Testis (tissue), 3 donors: ENCODE data around the gene REX1BD. TPM values are rescaled to one million over a fixed set of nuclear protein-coding genes. Genes with fewer than 3 reads are reported as not detected.

Experiments used
- DNase-seq: peaks from one replicate; pipeline ENCODE4 v3.0.0-alpha.2; 2019
- H3K27ac ChIP-seq, 2 donors: fragments of 200-600 bp; sonication (generic); one replicate each; pipeline ENCODE4 v1.5.1; 2019
- H3K27me3 ChIP-seq: fragments of 200-600 bp; sonication (generic); one replicate; pipeline ENCODE4 v1.5.1; 2019
- H3K36me3 ChIP-seq: fragments of 200-600 bp; sonication (generic); one replicate; pipeline ENCODE4 v1.5.1; 2017; ENCODE audit warnings: low read depth; ENCODE audit errors: missing control alignments
- H3K4me1 ChIP-seq: fragments of 200-600 bp; sonication (generic); one replicate; pipeline ENCODE4 v1.5.1; 2019
- H3K4me3 ChIP-seq, 2 donors: fragments of 200-600 bp; sonication (generic); one replicate each; pipeline ENCODE4 v1.5.1; 2017 to 2019
- H3K9me3 ChIP-seq: fragments of 200-600 bp; sonication (generic); one replicate; pipeline ENCODE4 v1.5.1; 2017
- CTCF ChIP-seq, 3 experiments: fragments of 450-650 bp in 2 of 3; fragments of 200-600 bp in 1 of 3; sonication (generic) in 1 of 3; IDR thresholded peaks; one replicate each; pipeline ENCODE4 v1.5.1; 2016 to 2019; ENCODE audit warnings: antibody characterized with exemption in 3 of 3, mild to moderate bottlenecking in 2 of 3, moderate library complexity in 1 of 3
- POLR2A ChIP-seq: fragments of 450-650 bp; IDR thresholded peaks from one replicate; pipeline ENCODE4 v1.6.1; 2017; ENCODE audit warnings: antibody characterized with exemption, mild to moderate bottlenecking, moderate library complexity
- WGBS, 2 donors: methylation state at CpG; one replicate each; pipeline ENCODE4 v1.1.5; 2018; 5-methylcytosine and 5-hydroxymethylcytosine counted together
- intact Hi-C: fragments of 100-400 bp; cut with DNase I; formaldehyde crosslinking; loops from one replicate; pipeline ENCODE4 v1.15.1; 2023; ENCODE audit warnings: low total_unique reads
- polyA plus RNA-seq: library from polyadenylated mRNA; stranded (reverse); fragments of 350-450 nt; fragmentation: Illumina TruSeq; extraction: RNeasy Lipid Tissue Mini Kit (QIAGEN cat#74804); gene quantifications from one replicate; pipeline ENCODE4 v1.2.3, GENCODE V29; 2014; ENCODE audit warnings: low read depth, low replicate concordance; ENCODE audit not compliant: insufficient read depth
- small RNA-seq, 2 donors: library from RNA; depleted of rRNA; stranded (forward); fragments of <200 nt; gene quantifications; one replicate each; pipeline ENCODE3, GENCODE V24; 2016
- total RNA-seq, 2 donors: library from RNA; depleted of rRNA; stranded (reverse); fragments of >200 nt; gene quantifications; one replicate each; pipeline ENCODE4 v1.2.3, GENCODE V29; 2016

REX1BD gene
- total and polyA plus RNA-seq, 3 donors from 2014 or later = 14.5 to 58.7 (median 44.3) TPM

- no peaks in the 10 kb centered on the region for H3K9me3 ChIP-seq
- peaks cover 6% of the 10 kb centered on the region for H3K4me1 ChIP-seq
- H3K4me3 ChIP-seq = peak overlapping the region; percentile 74 to 75
- no peaks in the 10 kb centered on the region for H3K27me3 ChIP-seq
- H3K36me3 ChIP-seq = no peaks in the 10 kb centered on the region
- intact Hi-C loops = no loop called here
- DNase-seq = peak; percentile 98
- WGBS, 2 donors = 2 to 4% methylated on average over 41 to 44 of the region's 44 CpGs
- peak overlapping the region in 1 of 2 donors; percentile 82 for H3K27ac ChIP-seq
- TF ChIP-seq CTCF (IDR thresholded peaks at IDR 0.05) = no peak
- no peak for TF ChIP-seq POLR2A
These were observed 47.8 kb downstream of the REX1BD start for GRCh38 chr19:18636183-18636968.

DNA sequence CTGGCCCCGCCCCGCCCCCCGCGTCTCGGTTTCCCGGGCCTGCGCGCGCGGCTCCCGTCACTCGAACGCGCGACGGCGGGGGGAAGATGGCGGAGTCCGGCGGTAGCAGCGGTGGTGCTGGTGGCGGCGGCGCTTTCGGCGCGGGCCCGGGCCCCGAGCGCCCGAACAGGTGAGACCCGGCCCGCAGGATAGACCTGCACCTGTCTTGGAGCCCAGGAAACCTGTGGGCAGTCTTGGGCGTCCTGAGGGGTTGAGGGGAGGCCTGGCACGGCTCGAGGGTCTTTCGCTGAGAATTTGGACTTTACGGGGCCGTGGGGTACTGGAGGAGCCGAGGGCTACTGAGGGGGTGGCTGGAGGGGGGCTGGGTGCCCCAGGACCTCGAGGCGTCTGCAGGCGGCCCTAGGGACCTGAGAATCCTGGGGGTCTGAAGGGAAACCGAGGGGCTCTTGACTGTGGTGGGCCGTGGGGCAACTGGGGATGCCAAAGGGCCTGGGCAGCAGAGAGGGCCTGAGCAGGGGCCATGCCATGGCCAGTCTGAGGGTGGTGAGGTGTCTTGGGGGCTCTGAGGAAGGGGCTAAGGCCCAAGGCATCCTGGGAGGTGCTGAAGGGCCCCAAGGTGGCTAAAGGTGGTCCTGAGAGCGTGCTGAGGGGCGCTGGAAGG is 48.5 kb downstream of the REX1BD start, which contains the start of gene KLHL26:
KLHL26 (plus strand) TSS at position 60 of the 661 bp plus-strand sequence; CDS start at position 87, 27 bp downstream.
- Histone ChIP-seq H3K27me3 (no peaks in the 10 kb centered on the region), H3K27ac (peak within 1 kb of the TSS; percentile 40 to 82), H3K4me1 (peaks cover 6% of the 10 kb centered on the region), H3K36me3 (no peaks in the 10 kb centered on the region), H3K4me3 (peak within 1 kb of the TSS; percentile 74 to 75), H3K9me3 (no peaks in the 10 kb centered on the region)
- intact Hi-C loops = no loop called here
- TF ChIP-seq POLR2A = no peak
- TF ChIP-seq CTCF (IDR thresholded peaks at IDR 0.05) = no peak
- 8 to 21% methylated on average over 21 to 47 of the region's 47 CpGs for WGBS, 2 donors
- DNase-seq = no peak

- peak overlapping the region; percentile 40 to 82 for H3K27ac ChIP-seq
- peak overlapping the region; percentile 74 to 75 for H3K4me3 ChIP-seq
- H3K9me3 ChIP-seq = no peaks in the 10 kb centered on the region
- no peak for DNase-seq
- WGBS, 2 donors = 18 to 42% methylated on average over 3 of the region's 3 CpGs
- no peaks in the 10 kb centered on the region for H3K36me3 ChIP-seq
- peaks cover 6% of the 10 kb centered on the region for H3K4me1 ChIP-seq
- no peaks in the 10 kb centered on the region for H3K27me3 ChIP-seq
- intact Hi-C loops = no loop called here
- TF ChIP-seq POLR2A = no peak
- TF ChIP-seq CTCF (IDR thresholded peaks at IDR 0.05) = no peak
These were observed 49.4 kb downstream of the REX1BD start for GRCh38 chr19:18637673-18638630.

- Histone ChIP-seq H3K4me1 (peaks cover 6% of the 10 kb centered on the region), H3K9me3 (no peaks in the 10 kb centered on the region), H3K27ac (no peak overlapping the region), H3K36me3 (no peaks in the 10 kb centered on the region), H3K27me3 (no peaks in the 10 kb centered on the region), H3K4me3 (no peak overlapping the region)
- TF ChIP-seq CTCF (IDR thresholded peaks at IDR 0.05) (no peak), POLR2A (no peak)
- no peak for DNase-seq
- WGBS, 2 donors = 75 to 80% methylated on average over 8 of the region's 8 CpGs
- intact Hi-C loops = no loop called here
These were observed 51.2 kb downstream of the REX1BD start for GRCh38 chr19:18639706-18640243.

Small RNAs within 50 kb of the gene (small RNA-seq; reads per million reads assigned to genes)
- 0 reads per million in 2 donors for gene RN7SL155P

Other genes starting within 250 kb of the REX1BD start
- 10 to 100 TPM; 12.4 to 16.2 TPM for gene PGPEP1, start 248.2 kb upstream of the REX1BD start, total RNA-seq
- 10.8 TPM for gene PGPEP1, start 248.2 kb upstream of the REX1BD start, polyA plus RNA-seq
- gene GDF15, start 202.6 kb upstream of the REX1BD start, total RNA-seq = 1 to 10 TPM in 1 of 2 donors, under 1 TPM in 1; 0.93 to 2.5 TPM
- gene GDF15, start 202.6 kb upstream of the REX1BD start, polyA plus RNA-seq = 1.0 TPM
- gene LRRC25, start 191.2 kb upstream of the REX1BD start, total RNA-seq = 1 to 10 TPM; 1.6 to 4.0 TPM
- gene LRRC25, start 191.2 kb upstream of the REX1BD start, polyA plus RNA-seq = 3.4 TPM
- gene SSBP4, start 169.4 kb upstream of the REX1BD start, total RNA-seq = 100 to 1,000 TPM in 1 of 2 donors, 10 to 100 TPM in 1; 90.3 to 118 TPM
- 80.5 TPM for gene SSBP4, start 169.4 kb upstream of the REX1BD start, polyA plus RNA-seq
- 1,000 to 10,000 TPM in 1 of 2 donors, 100 to 1,000 TPM in 1; 1,000 to 1,122 TPM for gene ISYNA1, start 150.7 kb upstream of the REX1BD start, total RNA-seq
- gene ISYNA1, start 150.7 kb upstream of the REX1BD start, polyA plus RNA-seq = 493 TPM
- 10 to 100 TPM; 75.8 to 76.1 TPM for gene ELL, start 66.7 kb upstream of the REX1BD start, total RNA-seq
- 48.0 TPM for gene ELL, start 66.7 kb upstream of the REX1BD start, polyA plus RNA-seq
- gene FKBP8, start 45.2 kb upstream of the REX1BD start, total RNA-seq = 100 to 1,000 TPM; 587 to 614 TPM
- gene FKBP8, start 45.2 kb upstream of the REX1BD start, polyA plus RNA-seq = 571 TPM
- 100 to 1,000 TPM; 124 to 133 TPM for gene KXD1, start 30.9 kb upstream of the REX1BD start, total RNA-seq
- gene KXD1, start 30.9 kb upstream of the REX1BD start, polyA plus RNA-seq = 163 TPM
- gene UBA52, start 16.9 kb upstream of the REX1BD start, total RNA-seq = 100 to 1,000 TPM; 475 to 508 TPM
- gene UBA52, start 16.9 kb upstream of the REX1BD start, polyA plus RNA-seq = 1,038 TPM
- gene CRLF1, start 18.0 kb downstream of the REX1BD start, total RNA-seq = 1 to 10 TPM; 4.3 to 5.3 TPM
- 8.7 TPM for gene CRLF1, start 18.0 kb downstream of the REX1BD start, polyA plus RNA-seq
- gene TMEM59L, start 24.1 kb downstream of the REX1BD start, total RNA-seq = 1 to 10 TPM; 4.3 to 7.0 TPM
- gene TMEM59L, start 24.1 kb downstream of the REX1BD start, polyA plus RNA-seq = 4.5 TPM
- gene KLHL26, start 48.2 kb downstream of the REX1BD start, total RNA-seq = 10 to 100 TPM; 16.5 to 32.3 TPM
- 10.6 TPM for gene KLHL26, start 48.2 kb downstream of the REX1BD start, polyA plus RNA-seq
- 10 to 100 TPM; 28.1 to 32.1 TPM for gene CRTC1, start 94.9 kb downstream of the REX1BD start, total RNA-seq
- gene CRTC1, start 94.9 kb downstream of the REX1BD start, polyA plus RNA-seq = 15.6 TPM
- 1 to 10 TPM; 3.8 to 7.1 TPM for gene COMP, start 202.5 kb downstream of the REX1BD start, total RNA-seq
- 23.4 TPM for gene COMP, start 202.5 kb downstream of the REX1BD start, polyA plus RNA-seq
- 100 to 1,000 TPM; 176 to 188 TPM for gene UPF1, start 243.2 kb downstream of the REX1BD start, total RNA-seq
- gene UPF1, start 243.2 kb downstream of the REX1BD start, polyA plus RNA-seq = 99.0 TPM